Keratinocyte (primary cell): ENCODE measurements around the gene DNAJC24.

Experiments
- EZH2 ChIP-seq: IDR thresholded peaks from one replicate; pipeline ENCODE4 v1.6.1; 2012; ENCODE audit warnings: inconsistent platforms, mild to moderate bottlenecking, low read length, moderate library complexity
- TF ChIP-seq, protein P1 (sequence below), 3 experiments: IDR thresholded peaks in 1 of 3; conservative IDR thresholded peaks in 1 of 3; optimal IDR thresholded peaks in 1 of 3; 2 replicates in 2 of 3; 3 replicates in 1 of 3; pipeline versions ENCODE3 to v1.5.1; 2011; ENCODE audit warnings: low read length in 3 of 3, mild to moderate bottlenecking in 3 of 3, moderate library complexity in 2 of 3, control low read depth in 1 of 3, inconsistent platforms in 1 of 3; ENCODE audit not compliant: insufficient read depth in 2 of 3; ENCODE audit errors: extremely low read depth in 1 of 3

GRCh38 chr11:31474083-31474482 lies 104.4 kb downstream of the DNAJC24 start:
- TF ChIP-seq, protein P1, sequence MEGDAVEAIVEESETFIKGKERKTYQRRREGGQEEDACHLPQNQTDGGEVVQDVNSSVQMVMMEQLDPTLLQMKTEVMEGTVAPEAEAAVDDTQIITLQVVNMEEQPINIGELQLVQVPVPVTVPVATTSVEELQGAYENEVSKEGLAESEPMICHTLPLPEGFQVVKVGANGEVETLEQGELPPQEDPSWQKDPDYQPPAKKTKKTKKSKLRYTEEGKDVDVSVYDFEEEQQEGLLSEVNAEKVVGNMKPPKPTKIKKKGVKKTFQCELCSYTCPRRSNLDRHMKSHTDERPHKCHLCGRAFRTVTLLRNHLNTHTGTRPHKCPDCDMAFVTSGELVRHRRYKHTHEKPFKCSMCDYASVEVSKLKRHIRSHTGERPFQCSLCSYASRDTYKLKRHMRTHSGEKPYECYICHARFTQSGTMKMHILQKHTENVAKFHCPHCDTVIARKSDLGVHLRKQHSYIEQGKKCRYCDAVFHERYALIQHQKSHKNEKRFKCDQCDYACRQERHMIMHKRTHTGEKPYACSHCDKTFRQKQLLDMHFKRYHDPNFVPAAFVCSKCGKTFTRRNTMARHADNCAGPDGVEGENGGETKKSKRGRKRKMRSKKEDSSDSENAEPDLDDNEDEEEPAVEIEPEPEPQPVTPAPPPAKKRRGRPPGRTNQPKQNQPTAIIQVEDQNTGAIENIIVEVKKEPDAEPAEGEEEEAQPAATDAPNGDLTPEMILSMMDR (optimal IDR thresholded peaks at IDR 0.05 in 1 of 3, IDR thresholded peaks at IDR 0.05 in 1 of 3, conservative IDR thresholded peaks at IDR 0.05 in 1 of 3; ENCODE audit: extremely low read depth in 1 of 3, insufficient read depth in 2 of 3, low read length in 3 of 3) = no peak
- TF ChIP-seq EZH2 = no peak
